NAMALWA (cell line): ENCODE results near the gene RPP21.

Source experiments
- DNase-seq: peaks from one replicate; pipeline ENCODE4 v3.0.0-alpha.2; 2015; ENCODE audit warnings: low spot score

RPP21 gene

DNA sequence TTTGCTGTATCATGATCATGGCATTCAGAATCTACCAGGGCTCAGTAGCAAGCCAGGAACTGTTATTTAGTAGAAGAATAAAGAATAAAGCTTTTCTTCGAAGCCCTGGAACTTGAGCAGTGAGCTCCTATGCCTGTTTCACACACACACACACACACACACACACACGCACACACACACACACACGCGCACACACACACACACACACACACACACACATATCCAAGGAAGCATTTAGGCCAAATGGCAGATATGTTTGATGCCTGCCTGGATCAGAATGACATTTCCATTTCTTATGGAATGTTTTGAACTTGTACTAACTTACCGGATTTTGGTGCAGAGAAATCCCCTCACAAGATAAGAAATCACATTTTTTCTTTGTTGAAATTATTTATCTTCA lies 35.5 kb downstream of the RPP21 start:
- no peak for DNase-seq

DNA sequence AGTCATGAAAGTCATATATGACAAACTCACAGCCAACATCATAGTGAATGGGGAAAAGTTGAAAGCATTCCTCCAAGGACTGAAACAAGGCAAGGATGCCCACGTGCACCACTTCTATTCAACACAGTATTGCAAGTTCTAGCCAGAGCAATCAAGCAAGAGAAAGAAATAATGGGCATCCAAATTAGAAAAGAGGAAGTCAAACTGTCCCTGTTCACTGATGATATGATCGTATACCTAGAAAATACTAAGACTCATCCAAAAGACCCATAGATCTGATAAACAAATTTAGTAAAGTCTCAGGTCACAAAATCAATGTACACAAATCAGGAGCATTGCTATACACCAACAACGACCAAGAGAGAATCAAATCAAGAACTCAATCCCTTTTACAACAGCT lies 41.2 kb downstream of the RPP21 start:
- DNase-seq = no peak

- DNase-seq = no peak
These were observed 46.3 kb downstream of the RPP21 start for GRCh38 chr6:30391240-30391639.

DNA sequence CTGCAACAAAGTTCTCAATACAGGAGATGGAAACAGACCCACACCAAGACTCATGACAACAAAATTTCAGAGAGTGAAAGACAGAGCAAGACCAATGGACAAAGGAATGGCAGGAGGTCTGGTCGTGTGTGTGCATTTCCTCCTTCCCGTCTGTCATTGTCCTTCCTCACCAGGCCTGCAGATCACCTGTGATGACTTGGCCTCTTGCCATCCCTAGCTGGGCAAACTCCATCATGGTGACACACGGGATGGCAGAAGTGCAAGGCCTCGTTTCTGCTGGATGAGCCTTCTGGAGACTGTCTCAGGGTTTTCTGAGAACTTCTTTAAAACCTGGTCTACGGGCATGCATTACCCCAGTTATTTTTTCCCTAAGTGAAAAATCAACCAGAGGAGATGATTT lies 49.2 kb downstream of the RPP21 start:
- DNase-seq = no peak
